Prostate gland (tissue), 2 donors: ENCODE measurements around the gene GAP43.

Source experiments
- POLR2A ChIP-seq: fragments of 450-650 bp; IDR thresholded peaks from one replicate; pipeline ENCODE4 v1.6.1; 2016; ENCODE audit warnings: antibody characterized with exemption, mild to moderate bottlenecking
- POLR2AphosphoS5 ChIP-seq: sonication (generic); formaldehyde crosslinking; IDR thresholded peaks from one replicate; pipeline ENCODE4 v1.6.1; 2017; ENCODE audit warnings: antibody characterized with exemption
- TF ChIP-seq, protein P1 (sequence below), 4 experiments: fragments of 200-600 bp in 2 of 4; fragments of 450-650 bp in 2 of 4; sonication (generic) in 2 of 4; IDR thresholded peaks; 1 replicate in 3 of 4; 2 replicates in 1 of 4; pipeline ENCODE4 v1.5.1; 2016 to 2019; ENCODE audit warnings: antibody characterized with exemption in 4 of 4, mild to moderate bottlenecking in 2 of 4, moderate library complexity in 2 of 4

DNA sequence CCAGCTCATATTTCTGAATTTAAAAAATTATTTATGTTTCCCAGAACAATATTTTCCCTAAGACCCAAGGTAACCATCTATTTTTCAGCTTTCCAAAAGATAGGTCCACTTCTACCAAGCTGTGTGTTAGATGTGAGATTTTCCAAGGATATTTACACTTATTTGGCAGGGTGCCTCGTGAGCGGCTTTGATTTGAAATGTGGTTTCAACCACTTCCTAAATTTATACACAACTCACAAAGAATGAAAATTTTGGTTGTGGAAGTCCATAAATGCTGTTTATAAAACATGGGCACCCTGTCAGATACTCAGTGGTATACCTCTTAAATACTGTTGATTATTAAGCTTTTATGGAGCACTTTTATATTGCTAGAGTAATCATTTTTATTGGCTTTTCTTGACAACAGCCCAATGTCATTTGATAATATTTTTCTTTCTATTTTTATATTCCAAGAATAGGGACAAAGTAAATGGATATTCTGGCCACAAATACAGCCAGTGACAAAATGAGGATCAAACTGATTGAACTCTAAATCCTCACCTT is 57.6 kb downstream of the GAP43 start:
- TF ChIP-seq, protein P1, sequence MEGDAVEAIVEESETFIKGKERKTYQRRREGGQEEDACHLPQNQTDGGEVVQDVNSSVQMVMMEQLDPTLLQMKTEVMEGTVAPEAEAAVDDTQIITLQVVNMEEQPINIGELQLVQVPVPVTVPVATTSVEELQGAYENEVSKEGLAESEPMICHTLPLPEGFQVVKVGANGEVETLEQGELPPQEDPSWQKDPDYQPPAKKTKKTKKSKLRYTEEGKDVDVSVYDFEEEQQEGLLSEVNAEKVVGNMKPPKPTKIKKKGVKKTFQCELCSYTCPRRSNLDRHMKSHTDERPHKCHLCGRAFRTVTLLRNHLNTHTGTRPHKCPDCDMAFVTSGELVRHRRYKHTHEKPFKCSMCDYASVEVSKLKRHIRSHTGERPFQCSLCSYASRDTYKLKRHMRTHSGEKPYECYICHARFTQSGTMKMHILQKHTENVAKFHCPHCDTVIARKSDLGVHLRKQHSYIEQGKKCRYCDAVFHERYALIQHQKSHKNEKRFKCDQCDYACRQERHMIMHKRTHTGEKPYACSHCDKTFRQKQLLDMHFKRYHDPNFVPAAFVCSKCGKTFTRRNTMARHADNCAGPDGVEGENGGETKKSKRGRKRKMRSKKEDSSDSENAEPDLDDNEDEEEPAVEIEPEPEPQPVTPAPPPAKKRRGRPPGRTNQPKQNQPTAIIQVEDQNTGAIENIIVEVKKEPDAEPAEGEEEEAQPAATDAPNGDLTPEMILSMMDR (IDR thresholded peaks at IDR 0.05): no peak
- TF ChIP-seq POLR2AphosphoS5 (no peak), POLR2A (no peak)
